Erythroblast (primary cell): ENCODE results near the gene TAB3.
"Not testable (repeated sequence)": the region's sequence is repeated elsewhere in the genome, so short reads cannot be mapped to it uniquely, and the experiment has no call there.

Experiments used
- DNase-seq, 2 experiments: peaks; one replicate each; lab custom pipeline; 2025; lab: John Stamatoyannopoulos, UW
- GATA1 ChIP-seq: IDR thresholded peaks from 2 replicates; pipeline ENCODE4 v1.6.1; 2011; ENCODE audit warnings: low read depth, mild to moderate bottlenecking, control low read depth, low read length, moderate library complexity
- POLR2A ChIP-seq: IDR thresholded peaks from 2 replicates; pipeline ENCODE4 v1.6.1; 2011; ENCODE audit warnings: mild to moderate bottlenecking, low read length

The TAB3 gene

DNA sequence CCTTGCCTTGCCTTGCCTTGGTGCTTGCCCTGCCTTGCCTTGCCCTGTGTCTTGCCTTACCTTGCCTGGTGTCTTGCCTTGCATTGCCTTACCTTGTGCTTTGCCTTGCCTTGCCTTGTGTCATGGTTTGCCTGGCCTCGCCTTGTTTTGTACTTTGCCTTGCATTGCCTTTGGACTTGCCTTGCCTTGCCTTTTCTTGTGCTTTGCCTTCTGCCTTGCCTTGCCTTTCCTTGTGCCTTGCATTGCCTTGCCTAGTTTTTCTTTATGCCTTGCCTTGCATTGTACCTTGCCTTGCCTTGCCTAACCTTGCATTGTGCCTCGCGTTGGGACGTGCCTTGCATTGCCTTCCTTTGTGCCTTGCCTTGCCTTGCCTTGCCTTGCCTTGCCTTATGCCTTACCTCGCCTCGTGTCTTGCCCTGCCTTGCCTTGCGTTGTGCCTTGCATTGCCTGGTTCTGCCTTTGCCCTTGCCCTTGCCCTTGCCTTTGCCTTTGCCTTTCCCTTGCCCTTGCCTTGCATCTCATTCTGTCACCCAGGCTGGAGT lies 82.8 kb downstream of the TAB3 start:
- TF ChIP-seq GATA1 (no peak), POLR2A (no peak)
- DNase-seq, result no peak

DNA sequence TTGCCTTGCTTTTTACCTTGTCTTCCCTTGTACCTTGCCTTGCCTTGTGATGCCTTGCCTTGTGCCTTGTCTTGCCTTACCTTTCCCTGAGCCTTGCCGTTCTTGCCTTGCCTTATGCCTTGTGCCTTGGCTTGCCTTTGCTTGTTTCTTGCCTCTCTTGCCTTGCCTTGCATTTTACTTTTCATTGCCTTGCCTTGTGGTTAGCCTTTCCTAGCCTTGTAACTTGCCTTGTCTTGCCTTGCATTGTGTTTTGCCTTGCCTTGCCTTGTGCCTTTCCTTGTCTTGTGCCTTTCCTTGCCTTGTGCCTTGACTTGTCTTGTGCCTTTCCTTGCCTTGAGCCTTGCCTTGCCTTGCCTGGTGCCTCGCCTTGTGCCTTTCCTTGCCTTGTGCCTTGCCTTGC lies 84.6 kb downstream of the TAB3 start:
- no peak for DNase-seq
- TF ChIP-seq POLR2A, result no peak
- no peak for TF ChIP-seq GATA1

DNA sequence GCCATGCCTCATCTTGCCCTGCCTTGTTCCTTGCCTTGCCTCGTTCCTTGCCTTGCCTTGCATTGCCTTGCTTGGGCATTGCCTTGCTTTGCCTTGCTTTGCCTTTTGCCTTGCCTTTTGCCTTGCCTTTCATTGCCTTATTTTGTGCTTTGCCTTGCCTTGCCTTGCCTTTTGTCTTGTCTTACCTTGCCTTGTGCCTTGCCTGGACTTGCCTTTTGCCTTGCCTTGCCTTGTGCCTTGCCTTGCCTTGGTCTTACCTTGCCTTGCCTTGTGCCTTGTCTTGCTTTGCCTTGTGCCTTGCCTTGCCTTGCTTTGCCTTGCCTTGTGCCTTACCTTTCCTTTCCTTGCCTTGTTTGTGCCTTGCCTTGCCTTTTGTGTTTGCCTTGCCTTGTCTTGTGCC lies 88.2 kb downstream of the TAB3 start:
- DNase-seq, result no peak
- TF ChIP-seq POLR2A (no peak), GATA1 (no peak)

DNA sequence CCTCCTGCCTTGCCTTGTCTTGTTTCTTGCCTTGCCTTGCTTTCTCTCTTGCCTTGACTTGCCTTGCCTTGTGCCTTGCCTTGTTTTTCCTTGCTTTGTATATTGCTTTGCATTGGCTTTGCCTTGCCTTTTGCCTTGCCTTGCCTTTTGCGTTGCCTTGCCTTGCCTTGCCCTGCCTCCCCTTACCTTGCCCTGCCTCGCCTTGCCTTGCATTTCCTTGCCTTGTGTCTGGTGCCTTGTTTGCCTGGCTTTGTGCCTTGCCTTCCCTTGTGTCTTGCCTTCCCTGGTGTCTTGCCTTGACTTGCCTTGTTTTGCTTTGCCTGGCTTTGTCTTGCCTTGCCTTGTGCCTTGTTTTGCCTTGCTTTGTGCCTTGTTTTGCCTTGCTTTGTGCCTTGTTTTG lies 89.7 kb downstream of the TAB3 start:
- no peak for DNase-seq
- TF ChIP-seq POLR2A (no peak), GATA1 (no peak)

DNA sequence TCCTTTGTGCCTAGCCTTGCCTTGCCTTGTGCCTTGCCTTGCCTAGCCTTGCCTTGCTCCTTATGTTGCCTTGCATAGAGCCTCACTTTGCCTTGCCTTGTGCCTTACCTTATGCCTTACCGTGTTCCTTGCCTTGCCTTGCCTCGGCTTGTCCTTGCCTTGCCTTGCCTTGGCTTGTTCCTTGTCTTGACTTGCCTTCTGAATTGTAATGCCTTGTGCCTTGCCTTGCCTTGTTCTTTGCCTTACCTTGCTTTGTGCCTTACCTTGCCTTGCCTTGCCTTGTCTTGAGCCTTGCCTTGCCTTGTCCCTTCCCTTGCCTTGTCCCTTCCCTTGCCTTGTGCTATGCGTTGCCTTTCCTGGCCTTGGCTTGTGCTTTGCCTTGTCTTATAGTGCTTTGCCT lies 90.2 kb downstream of the TAB3 start:
- TF ChIP-seq POLR2A (no peak), GATA1 (no peak)
- DNase-seq, result no peak

DNA sequence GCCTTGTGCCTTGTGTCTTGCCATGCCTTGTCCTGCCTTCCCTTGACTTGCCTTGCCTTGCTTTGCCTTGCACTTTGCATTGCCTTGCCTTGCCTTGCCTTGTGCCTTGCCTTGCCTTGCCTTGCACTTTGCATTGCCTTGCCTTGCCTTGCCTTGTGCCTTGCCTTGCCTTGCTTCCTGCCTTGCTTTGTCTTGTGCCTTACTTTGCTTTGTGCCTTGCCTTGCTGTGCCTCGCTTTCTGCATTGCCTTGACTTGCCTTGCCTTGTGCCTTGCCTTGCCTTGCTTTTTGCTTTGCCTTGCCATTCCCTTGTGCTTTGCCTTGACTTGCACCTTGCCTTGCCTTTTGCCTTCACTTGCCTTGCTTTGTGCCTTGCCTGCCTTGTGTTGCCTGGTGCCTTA lies 91.8 kb downstream of the TAB3 start:
- DNase-seq, result not testable (repeated sequence)

DNA sequence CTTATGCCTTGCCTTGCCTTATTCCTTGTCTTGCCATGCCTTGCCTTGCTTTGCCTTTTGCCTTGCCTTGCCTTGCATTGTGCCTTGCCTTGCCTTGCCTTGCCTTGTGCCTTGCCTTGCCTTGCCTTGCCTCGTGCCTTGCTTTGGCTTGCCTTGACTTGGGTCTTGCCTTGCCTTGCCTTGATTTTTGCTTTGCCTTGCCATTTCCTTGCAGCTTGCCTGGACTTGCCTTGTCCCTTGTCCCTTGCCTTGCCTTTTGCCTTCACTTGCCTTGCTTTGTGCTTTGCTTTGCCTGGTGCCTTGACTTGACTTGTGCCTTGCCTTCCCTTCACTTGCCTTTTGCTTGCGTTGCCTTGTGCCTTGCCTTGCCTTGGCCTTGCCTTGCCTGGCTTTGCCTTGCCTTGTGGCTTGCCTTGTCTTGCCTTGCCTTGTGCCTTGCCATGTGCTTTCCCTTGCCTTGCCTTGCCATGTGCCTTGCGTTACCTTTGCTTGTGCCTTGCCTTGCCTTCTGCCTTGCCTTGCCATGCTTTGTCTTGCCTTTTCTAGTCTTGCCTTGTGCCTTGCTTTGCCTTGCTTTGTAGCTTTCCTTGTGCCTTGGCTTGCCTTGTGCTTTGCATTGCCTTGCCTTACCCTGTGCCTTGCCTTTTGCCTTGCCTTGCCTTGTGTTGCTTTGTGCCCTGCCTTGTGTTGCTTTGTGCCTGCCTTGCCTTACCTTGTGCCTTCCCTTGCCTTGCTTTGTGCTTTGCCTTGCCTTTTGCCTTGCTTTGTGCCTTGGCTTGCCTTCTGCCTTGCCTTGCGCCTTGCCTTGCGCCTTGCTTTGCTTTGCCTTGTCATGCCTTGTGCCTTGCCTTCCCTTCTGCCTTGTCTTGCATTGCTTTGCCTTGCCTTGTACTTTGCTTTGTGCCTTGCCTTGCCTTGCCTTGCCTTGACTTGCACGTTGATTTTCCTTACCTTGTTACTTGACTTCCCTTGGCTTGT lies 92.8 kb downstream of the TAB3 start:
- DNase-seq, result no peak
- TF ChIP-seq POLR2A (no peak), GATA1 (no peak)

DNA sequence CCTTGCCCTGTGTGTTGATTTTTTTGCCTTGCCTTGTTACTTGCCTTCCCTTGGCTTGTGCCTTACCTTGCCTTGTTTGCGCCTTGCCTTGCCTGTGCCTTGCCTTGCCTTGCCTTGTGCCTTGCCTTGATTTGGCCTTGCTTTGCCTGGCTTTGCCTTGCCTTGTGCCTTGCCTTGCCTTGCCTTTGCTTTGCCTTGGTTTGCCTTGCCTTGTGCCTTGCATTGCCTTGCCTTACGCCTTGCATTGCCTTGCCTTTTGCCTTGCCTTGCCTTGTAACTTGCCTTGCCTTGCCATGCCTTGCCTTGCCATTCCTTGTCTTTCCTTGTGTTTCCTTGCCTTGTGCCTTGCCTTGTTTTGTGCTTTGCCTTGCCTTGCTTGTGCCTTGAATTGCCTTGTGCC lies 94.6 kb downstream of the TAB3 start:
- TF ChIP-seq GATA1 (no peak), POLR2A (no peak)
- no peak for DNase-seq

DNA sequence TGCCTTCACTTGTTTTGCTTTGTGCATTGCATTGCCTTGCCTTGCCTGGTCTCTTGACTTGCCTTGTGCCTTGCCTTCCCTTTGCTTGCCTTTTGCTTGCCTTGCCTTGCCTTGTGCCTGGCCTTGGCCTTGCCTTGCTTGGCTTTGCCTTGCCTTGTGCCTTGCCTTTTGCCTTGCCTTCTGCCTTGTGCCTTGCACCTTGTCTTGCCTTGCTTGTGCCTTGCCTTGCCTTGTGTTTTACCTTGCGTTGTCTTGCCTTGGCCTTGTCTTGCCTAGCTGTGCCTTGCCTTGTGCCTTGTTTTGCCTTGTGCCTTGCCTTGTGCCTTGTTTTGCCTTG lies 95.3 kb downstream of the TAB3 start:
- TF ChIP-seq GATA1 (no peak), POLR2A (no peak)

DNA sequence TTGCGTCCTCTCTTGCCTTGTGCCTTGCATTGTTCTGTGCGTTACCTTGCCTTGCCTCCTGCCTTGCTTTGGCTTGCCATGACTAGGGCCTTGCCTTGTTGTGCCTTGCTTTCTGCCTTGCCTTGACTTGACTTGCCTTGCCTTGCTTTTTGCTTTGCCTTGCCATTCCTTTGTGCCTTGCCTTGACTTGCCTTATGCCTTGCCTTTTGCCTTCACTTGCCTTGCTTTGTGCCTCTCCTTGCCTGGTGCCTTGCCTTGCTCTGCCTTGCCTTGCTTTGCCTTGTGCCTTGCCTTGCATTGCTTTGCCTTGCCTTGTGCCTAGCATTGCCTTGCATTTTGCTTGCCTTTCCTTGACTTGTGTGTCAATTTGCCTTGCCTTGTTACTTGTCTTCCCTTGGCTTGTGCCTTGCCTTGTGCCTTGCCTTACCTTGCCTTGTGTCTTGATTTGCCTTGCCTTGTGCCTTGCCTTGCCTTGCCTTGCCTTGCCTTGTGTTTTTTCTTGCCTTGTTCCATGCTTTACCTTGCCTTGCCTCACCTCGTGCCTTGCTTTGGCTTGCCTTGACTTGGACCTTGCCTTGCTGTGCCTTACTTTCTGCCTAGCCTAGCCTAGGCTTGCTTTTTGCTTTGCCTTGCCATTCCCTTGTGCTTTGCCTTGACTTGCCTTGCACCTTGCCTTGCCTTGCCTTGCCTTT lies 95.8 kb downstream of the TAB3 start:
- DNase-seq, result no peak
- TF ChIP-seq POLR2A, result no peak
- no peak for TF ChIP-seq GATA1

More for the DNA sequence above, 95.3 kb downstream of the TAB3 start:
- no peak for DNase-seq

DNA sequence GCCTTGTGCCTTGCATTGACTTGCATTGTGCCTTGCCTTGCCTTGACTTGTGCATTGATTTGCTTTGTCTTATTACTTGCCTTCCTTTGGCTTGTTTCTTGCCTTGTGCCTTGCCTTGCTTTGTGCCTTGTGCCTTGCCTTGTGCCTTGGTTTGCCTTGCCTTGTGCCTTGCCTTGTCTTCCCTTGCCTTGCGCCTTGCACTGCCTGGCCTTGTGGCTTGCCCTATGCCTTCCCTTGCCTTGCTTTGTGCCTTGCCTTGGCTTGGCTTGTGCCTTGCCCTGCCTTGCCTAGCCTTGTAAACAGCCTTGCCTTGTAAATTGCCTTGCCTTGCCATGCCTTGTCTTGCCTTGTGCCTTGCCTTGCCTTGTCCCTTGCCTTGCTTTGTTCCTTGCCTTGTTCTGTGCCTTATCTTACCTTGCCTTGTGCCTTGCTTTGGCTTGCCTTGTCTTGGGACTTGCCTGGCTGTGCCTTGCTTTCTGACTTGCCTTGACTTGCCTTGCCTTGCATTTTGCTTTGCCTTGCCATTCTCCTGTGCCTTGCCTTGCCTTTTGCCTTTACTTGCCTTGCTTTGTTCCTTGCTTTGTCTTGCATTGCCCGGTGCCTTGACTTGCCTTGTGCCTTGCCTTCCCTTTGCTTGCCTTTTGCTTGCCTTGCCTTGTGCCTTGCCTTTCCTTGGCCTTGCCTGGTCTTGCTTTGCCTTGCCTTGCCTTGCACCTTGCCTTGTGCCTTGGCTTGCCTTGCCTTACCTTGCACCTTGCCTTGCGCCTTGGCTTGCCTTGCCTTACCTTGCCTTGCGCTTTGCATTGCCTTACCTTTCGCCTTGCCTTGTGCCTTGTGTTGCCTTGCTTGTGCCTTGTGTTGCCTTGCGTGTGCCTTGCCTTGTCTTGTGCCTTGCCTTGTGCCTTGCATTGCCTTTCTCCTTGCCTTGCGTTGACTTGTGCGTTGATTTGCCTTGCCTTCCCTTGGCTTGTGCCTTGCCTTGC lies 97.5 kb downstream of the TAB3 start:
- TF ChIP-seq GATA1, result no peak
- TF ChIP-seq POLR2A, result no peak
- DNase-seq, result no peak

DNA sequence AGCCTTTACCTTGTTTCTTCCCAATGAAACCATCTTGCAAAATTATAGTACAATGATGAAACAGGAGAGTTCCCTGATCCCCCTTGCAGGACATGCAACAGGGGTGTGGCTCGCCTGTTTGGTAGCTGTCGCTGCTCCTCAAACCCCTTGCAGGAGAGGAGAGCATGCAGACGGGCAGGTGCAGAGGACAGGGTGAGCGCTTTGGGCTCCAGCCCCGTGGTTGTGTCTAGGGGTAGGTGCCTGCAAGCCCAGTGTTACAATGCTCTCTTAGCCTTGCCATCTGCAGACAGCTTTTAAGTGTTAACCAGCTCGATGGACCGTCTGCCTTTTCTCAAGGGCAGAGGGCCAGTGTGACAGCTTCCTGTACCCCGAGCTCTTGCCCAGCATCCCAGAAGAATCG lies 102.0 kb downstream of the TAB3 start:
- TF ChIP-seq GATA1 (no peak), POLR2A (no peak)
- no peak for DNase-seq

DNA sequence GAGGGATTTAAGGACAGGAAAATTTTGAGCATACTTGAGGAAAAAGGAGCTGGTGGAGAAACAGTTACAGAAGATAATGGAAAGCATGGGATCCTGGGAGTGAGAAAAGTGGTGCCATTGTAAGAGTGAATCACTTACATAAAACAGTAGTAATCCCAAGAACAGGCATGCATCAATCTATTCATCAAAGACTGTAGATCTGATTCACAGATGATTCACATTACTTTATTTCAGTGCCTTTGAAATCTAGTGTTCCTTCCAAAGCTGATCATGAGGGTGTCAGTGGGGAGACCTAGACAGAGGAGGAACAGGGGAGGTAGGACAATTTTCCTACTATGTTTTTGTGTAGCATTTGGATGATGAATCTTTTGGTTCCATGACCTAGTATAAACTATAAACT lies 102.7 kb downstream of the TAB3 start:
- no peak for DNase-seq
- TF ChIP-seq GATA1 (no peak), POLR2A (no peak)
